GM12891 (cell line): ENCODE results near the gene ITPR1.

Source experiments
- PAX5 ChIP-seq: IDR thresholded peaks from 2 replicates; pipeline ENCODE4 v1.6.1; 2011; ENCODE audit warnings: low read length, moderate library complexity, mild to moderate bottlenecking; ENCODE audit not compliant: insufficient read depth, severe bottlenecking
- POLR2A ChIP-seq: IDR thresholded peaks from 2 replicates; pipeline ENCODE4 v1.6.1; 2011; ENCODE audit warnings: low read depth, low read length, control low read depth
- POLR2AphosphoS5 ChIP-seq: IDR thresholded peaks from 2 replicates; pipeline ENCODE4 v1.6.1; 2011; ENCODE audit warnings: low read depth, low read length, control low read depth
- POU2F2 ChIP-seq: IDR thresholded peaks from 2 replicates; pipeline ENCODE4 v1.6.1; 2011; ENCODE audit warnings: low read depth, mild to moderate bottlenecking, control low read depth, low read length, moderate library complexity
- SPI1 ChIP-seq: IDR thresholded peaks from 2 replicates; pipeline ENCODE4 v1.6.1; 2011; ENCODE audit warnings: low read depth, low read length, control low read depth
- TAF1 ChIP-seq: IDR thresholded peaks from 2 replicates; pipeline ENCODE4 v1.6.1; 2011; ENCODE audit warnings: low read depth, low read length, control low read depth

DNA sequence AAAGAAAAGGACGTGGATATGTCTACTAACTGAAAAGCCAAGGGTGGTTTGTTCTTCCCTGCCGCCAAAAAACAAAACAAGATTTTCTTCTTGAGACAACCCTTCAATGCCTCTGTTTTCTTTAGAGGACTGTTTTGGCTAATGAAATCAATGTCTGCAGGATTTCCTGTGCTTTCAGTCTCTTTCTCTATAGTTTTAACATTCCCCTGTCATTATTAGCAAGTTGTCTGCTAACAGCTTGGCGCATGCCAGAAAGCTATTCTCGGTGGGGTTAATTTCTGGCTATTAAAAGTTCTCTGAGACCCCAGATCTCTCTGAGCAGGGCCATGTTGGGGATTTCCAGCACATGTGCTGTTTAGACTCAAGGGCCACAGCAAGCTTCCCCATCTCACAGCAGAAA lies 56.7 kb downstream of the ITPR1 start:
- no peak for TF ChIP-seq POLR2AphosphoS5
- no peak for TF ChIP-seq POLR2A
- no peak for TF ChIP-seq TAF1
- no peak for TF ChIP-seq POU2F2
- no peak for TF ChIP-seq SPI1
- no peak for TF ChIP-seq PAX5
